MG63 (cell line): ENCODE results near the gene HBA1. TPM values are rescaled to one million over a fixed set of nuclear protein-coding genes. Genes with fewer than 3 reads are reported as not detected.
"Not testable (repeated sequence)": the region's sequence is repeated elsewhere in the genome, so short reads cannot be mapped to it uniquely, and the experiment has no call there.

Experiments used
- DNase-seq: peaks from one replicate; pipeline ENCODE4 v3.0.0-alpha.2; 2020
- H3K27me3 ChIP-seq: fragments of 250-450 bp; sonication (Bioruptor Pico); 2 replicates; pipeline ENCODE4 v1.5.1; 2020; ENCODE audit warnings: mild to moderate bottlenecking, moderate library complexity
- H3K36me3 ChIP-seq: fragments of 250-450 bp; sonication (Bioruptor Pico); 2 replicates; pipeline ENCODE4 v1.5.1; 2020; ENCODE audit warnings: mild to moderate bottlenecking, moderate library complexity
- H3K4me3 ChIP-seq: fragments of 250-450 bp; sonication (Bioruptor Pico); 2 replicates; pipeline ENCODE4 v1.5.1; 2020; ENCODE audit warnings: mild to moderate bottlenecking, moderate library complexity
- H3K9me3 ChIP-seq: fragments of 250-450 bp; sonication (Bioruptor Pico); 2 replicates; pipeline ENCODE4 v1.5.1; 2020; ENCODE audit warnings: mild to moderate bottlenecking, moderate library complexity
- total RNA-seq: library from RNA; depleted of rRNA; stranded (reverse); fragments of >200 nt; shearing (Covaris generic); gene quantifications from 2 replicates; pipeline ENCODE4 v1.2.3, GENCODE V29; 2014; ENCODE audit warnings: low replicate concordance

The HBA1 gene
- total RNA-seq, 1 experiment from 2014 or later = not detected

GRCh38 chr16:153550-154216, 22.8 kb upstream of the HBA1 start:
- H3K9me3 ChIP-seq, DNase-seq, H3K36me3 ChIP-seq, H3K4me3 ChIP-seq: not testable (repeated sequence)
- peaks cover 25% of the 10 kb centered on the region for H3K27me3 ChIP-seq

- Histone ChIP-seq H3K36me3 (no peaks in the 10 kb centered on the region), H3K4me3 (peak overlapping the region; percentile 46), H3K27me3 (peaks cover 27% of the 10 kb centered on the region), H3K9me3 (no peaks in the 10 kb centered on the region)
- peak; percentile 43 for DNase-seq
Measured at GRCh38 chr16:154217-155030, 22.1 kb upstream of the HBA1 start.

GRCh38 chr16:155031-155398, 21.5 kb upstream of the HBA1 start:
- no peaks in the 10 kb centered on the region for H3K9me3 ChIP-seq
- no peak overlapping the region for H3K4me3 ChIP-seq
- no peak for DNase-seq
- H3K27me3 ChIP-seq = peaks cover 26% of the 10 kb centered on the region
- H3K36me3 ChIP-seq = no peaks in the 10 kb centered on the region

GRCh38 chr16:159136-159849, 17.2 kb upstream of the HBA1 start:
- H3K4me3 ChIP-seq = no peak overlapping the region
- H3K9me3 ChIP-seq = no peaks in the 10 kb centered on the region
- no peak for DNase-seq
- H3K27me3 ChIP-seq = peaks cover 20% of the 10 kb centered on the region
- no peaks in the 10 kb centered on the region for H3K36me3 ChIP-seq

GRCh38 chr16:160242-160641, 16.2 kb upstream of the HBA1 start:
- DNase-seq, H3K36me3 ChIP-seq, H3K9me3 ChIP-seq, H3K4me3 ChIP-seq: not testable (repeated sequence)
- peaks cover 23% of the 10 kb centered on the region for H3K27me3 ChIP-seq

- Histone ChIP-seq H3K4me3 (no peak overlapping the region), H3K9me3 (no peaks in the 10 kb centered on the region), H3K27me3 (peaks cover 28% of the 10 kb centered on the region), H3K36me3 (no peaks in the 10 kb centered on the region)
- DNase-seq = no peak
Measured at GRCh38 chr16:160691-161190, 15.7 kb upstream of the HBA1 start.

- no peak for DNase-seq
- Histone ChIP-seq H3K9me3 (no peaks in the 10 kb centered on the region), H3K36me3 (no peaks in the 10 kb centered on the region), H3K27me3 (peaks cover 41% of the 10 kb centered on the region), H3K4me3 (no peak overlapping the region)
Measured at GRCh38 chr16:162271-162991, 14.0 kb upstream of the HBA1 start.

- H3K9me3 ChIP-seq, DNase-seq, H3K4me3 ChIP-seq, H3K36me3 ChIP-seq: not testable (repeated sequence)
- H3K27me3 ChIP-seq = peaks cover 35% of the 10 kb centered on the region
Measured at GRCh38 chr16:163139-163538, 13.3 kb upstream of the HBA1 start.

GRCh38 chr16:163696-164095, 12.8 kb upstream of the HBA1 start:
- not testable (repeated sequence) for H3K9me3 ChIP-seq, H3K4me3 ChIP-seq, DNase-seq, H3K36me3 ChIP-seq
- H3K27me3 ChIP-seq = peaks cover 31% of the 10 kb centered on the region

- peaks cover 29% of the 10 kb centered on the region for H3K27me3 ChIP-seq
- DNase-seq, H3K36me3 ChIP-seq, H3K9me3 ChIP-seq, H3K4me3 ChIP-seq: not testable (repeated sequence)
Measured at GRCh38 chr16:164134-164823, 12.2 kb upstream of the HBA1 start.

GRCh38 chr16:164827-165538, 11.5 kb upstream of the HBA1 start:
- H3K27me3 ChIP-seq = peaks cover 27% of the 10 kb centered on the region
- peak overlapping the region; percentile 18; the same call in 1 of the 2 replicates for H3K4me3 ChIP-seq
- no peaks in the 10 kb centered on the region for H3K36me3 ChIP-seq
- no peaks in the 10 kb centered on the region for H3K9me3 ChIP-seq
- no peak for DNase-seq

GRCh38 chr16:165539-166374, 10.7 kb upstream of the HBA1 start, which contains the start of gene HBM:
Gene HBM, plus strand, starts transcription at chr16:165978. Its CDS starts 20 bp downstream, at chr16:165998.
- Histone ChIP-seq H3K9me3 (no peaks in the 10 kb centered on the region), H3K4me3 (peak within 1 kb of the TSS; percentile 18; the same call in 1 of the 2 replicates), H3K27me3 (peaks cover 30% of the 10 kb centered on the region), H3K36me3 (no peaks in the 10 kb centered on the region)
- DNase-seq = no peak

- DNase-seq = no peak
- peaks cover 36% of the 10 kb centered on the region for H3K27me3 ChIP-seq
- H3K4me3 ChIP-seq = no peak overlapping the region
- H3K36me3 ChIP-seq = no peaks in the 10 kb centered on the region
- no peaks in the 10 kb centered on the region for H3K9me3 ChIP-seq
Measured at GRCh38 chr16:166375-167121, 9.9 kb upstream of the HBA1 start.

- H3K27me3 ChIP-seq = peaks cover 40% of the 10 kb centered on the region
- H3K9me3 ChIP-seq = no peaks in the 10 kb centered on the region
- no peak overlapping the region for H3K4me3 ChIP-seq
- H3K36me3 ChIP-seq = no peaks in the 10 kb centered on the region
- DNase-seq = no peak
Measured at GRCh38 chr16:167122-167690, 9.3 kb upstream of the HBA1 start.
